GM23338 (cell line): ENCODE results near the gene SNTG2. TPM values are rescaled to one million over a fixed set of nuclear protein-coding genes. Genes with fewer than 3 reads are reported as not detected.
"Not testable (repeated sequence)": the region's sequence is repeated elsewhere in the genome, so short reads cannot be mapped to it uniquely, and the experiment has no call there.

Source experiments
- ATAC-seq: fragments of 200-7000 bp; cut with Tn5 transposase; 3 replicates; pipeline ENCODE4 v1.9.1; 2020
- DNase-seq: peaks from one replicate; pipeline ENCODE4 v3.0.0-alpha.2; 2015; ENCODE audit warnings: low spot score
- H2AFZ ChIP-seq: fragments of 200-600 bp; sonication (generic); 2 replicates; pipeline ENCODE4 v1.8.0; 2016; ENCODE audit warnings: antibody characterized with exemption, mild to moderate bottlenecking, moderate library complexity
- H3F3A ChIP-seq: fragments of 200-600 bp; sonication (generic); replicated peaks from 2 replicates; pipeline ENCODE4 v1.8.0; 2017; ENCODE audit warnings: antibody characterized with exemption, mixed run types, low read depth
- H3K27ac ChIP-seq: fragments of 200-600 bp; sonication (generic); 2 replicates; pipeline ENCODE4 v1.6.1; 2016; ENCODE audit warnings: low read depth
- H3K27me3 ChIP-seq: fragments of 200-600 bp; sonication (generic); 2 replicates; pipeline ENCODE4 v1.8.0; 2016; ENCODE audit warnings: mild to moderate bottlenecking, mixed run types, moderate library complexity; ENCODE audit not compliant: insufficient read depth
- H3K36me3 ChIP-seq: fragments of 200-600 bp; sonication (generic); 2 replicates; pipeline ENCODE4 v1.8.0; 2016; ENCODE audit warnings: mild to moderate bottlenecking; ENCODE audit not compliant: insufficient read depth
- H3K4me1 ChIP-seq: fragments of 200-600 bp; sonication (generic); 2 replicates; pipeline ENCODE4 v1.8.0; 2016; ENCODE audit warnings: mild to moderate bottlenecking, moderate library complexity; ENCODE audit not compliant: insufficient read depth
- H3K4me2 ChIP-seq: fragments of 200-600 bp; sonication (generic); 2 replicates; pipeline ENCODE4 v1.7.1; 2017; ENCODE audit warnings: mixed run types
- H3K4me3 ChIP-seq: fragments of 200-600 bp; sonication (generic); 2 replicates; pipeline ENCODE4 v1.6.1; 2016; ENCODE audit warnings: mixed run types
- H3K79me2 ChIP-seq: fragments of 200-600 bp; sonication (generic); replicated peaks from 2 replicates; pipeline ENCODE4 v1.8.0; 2017; ENCODE audit warnings: mild to moderate bottlenecking; ENCODE audit not compliant: insufficient read depth
- H3K9me2 ChIP-seq: fragments of 200-600 bp; sonication (generic); 2 replicates; pipeline ENCODE4 v1.8.0; 2017; ENCODE audit not compliant: insufficient read depth
- H4K20me1 ChIP-seq: fragments of 200-600 bp; sonication (generic); replicated peaks from 2 replicates; pipeline ENCODE4 v1.8.0; 2017; ENCODE audit warnings: mild to moderate bottlenecking; ENCODE audit not compliant: insufficient read depth
- H3K27ac Mint-ChIP-seq: 2 replicates; pipeline ENCODE4 v1.8.0; 2020; ENCODE audit warnings: inconsistent platforms, mild to moderate bottlenecking, moderate library complexity, mixed read lengths
- H3K27me3 Mint-ChIP-seq: 3 replicates; pipeline ENCODE4 v1.8.0; 2022; ENCODE audit warnings: low read depth, mild to moderate bottlenecking, moderate library complexity, mixed read lengths, inconsistent platforms; ENCODE audit not compliant: insufficient read depth, poor library complexity
- H3K36me3 Mint-ChIP-seq: 3 replicates; pipeline ENCODE4 v1.8.0; 2021; ENCODE audit warnings: low read depth, mild to moderate bottlenecking, inconsistent platforms, moderate library complexity, mixed read lengths
- H3K4me1 Mint-ChIP-seq: 3 replicates; pipeline ENCODE4 v1.8.0; 2020; ENCODE audit warnings: mild to moderate bottlenecking, inconsistent platforms, mixed read lengths
- H3K4me3 Mint-ChIP-seq: 3 replicates; pipeline ENCODE4 v1.8.0; 2021; ENCODE audit warnings: moderate library complexity, mild to moderate bottlenecking, inconsistent platforms, mixed read lengths
- H3K9me3 Mint-ChIP-seq: 3 replicates; pipeline ENCODE4 v1.8.0; 2020; ENCODE audit warnings: moderate library complexity, mild to moderate bottlenecking, inconsistent platforms, mixed read lengths
- ETS1 ChIP-seq: IDR thresholded peaks from 2 replicates; pipeline ENCODE4 v1.6.1; 2016; ENCODE audit warnings: antibody characterized with exemption
- EZH2 ChIP-seq: fragments of 200-600 bp; sonication (generic); IDR thresholded peaks from one replicate; pipeline ENCODE4 v1.8.0; 2017; ENCODE audit warnings: antibody characterized with exemption, mild to moderate bottlenecking, low read depth; ENCODE audit not compliant: unreplicated experiment
- EZH2phosphoT487 ChIP-seq: fragments of 200-600 bp; sonication (generic); IDR thresholded peaks from one replicate; pipeline ENCODE4 v1.8.1; 2018; ENCODE audit warnings: antibody characterized with exemption; ENCODE audit not compliant: unreplicated experiment
- JUNB ChIP-seq: IDR thresholded peaks from one replicate; pipeline ENCODE4 v1.6.1; 2016; ENCODE audit warnings: antibody characterized with exemption; ENCODE audit not compliant: unreplicated experiment
- NANOG ChIP-seq: IDR thresholded peaks from 2 replicates; pipeline ENCODE4 v1.6.1; 2016; ENCODE audit warnings: antibody characterized with exemption, borderline replicate concordance
- POLR2AphosphoS5 ChIP-seq: IDR thresholded peaks from 2 replicates; pipeline ENCODE4 v1.6.1; 2016; ENCODE audit warnings: antibody characterized with exemption, low read depth
- REST ChIP-seq: IDR thresholded peaks from one replicate; pipeline ENCODE4 v1.6.1; 2018; ENCODE audit warnings: antibody characterized with exemption; ENCODE audit not compliant: unreplicated experiment
- ZNF114 ChIP-seq: fragments of 250-450 bp; sonication (Bioruptor Pico); IDR thresholded peaks from 2 replicates; pipeline ENCODE4 v1.5.0; 2020; ENCODE audit warnings: mild to moderate bottlenecking, moderate library complexity
- ZNF331 ChIP-seq: fragments of 250-450 bp; sonication (Bioruptor Pico); IDR thresholded peaks from 2 replicates; pipeline ENCODE4 v1.5.0; 2020; ENCODE audit warnings: low read depth, mild to moderate bottlenecking, moderate library complexity
- polyA plus RNA-seq: library from polyadenylated mRNA; unstranded; fragments of >200 nt; fragmentation: Nextera tagmentation; extraction: Ambion mirVana; gene quantifications from 2 replicates; pipeline ENCODE4 v1.2.1, GENCODE V29; 2016
- total RNA-seq: library from RNA; depleted of rRNA; stranded (reverse); fragments of >200 nt; shearing (Covaris generic); gene quantifications from 2 replicates; pipeline ENCODE4 v1.2.3, GENCODE V29; 2014
- TF ChIP-seq, protein P1 (sequence below), 2 experiments: fragments of 200-600 bp in 1 of 2; sonication (generic) in 1 of 2; conservative IDR thresholded peaks; 2 replicates each; pipeline versions ENCODE4 v1.5.1 to v1.6.1; 2016 to 2017; ENCODE audit warnings: antibody characterized with exemption in 2 of 2, low read depth in 2 of 2, mild to moderate bottlenecking in 2 of 2, moderate library complexity in 1 of 2

Gene SNTG2
- total and polyA plus RNA-seq, 2 experiments from 2014 or later, result 27.5 to 60.4 TPM

DNA sequence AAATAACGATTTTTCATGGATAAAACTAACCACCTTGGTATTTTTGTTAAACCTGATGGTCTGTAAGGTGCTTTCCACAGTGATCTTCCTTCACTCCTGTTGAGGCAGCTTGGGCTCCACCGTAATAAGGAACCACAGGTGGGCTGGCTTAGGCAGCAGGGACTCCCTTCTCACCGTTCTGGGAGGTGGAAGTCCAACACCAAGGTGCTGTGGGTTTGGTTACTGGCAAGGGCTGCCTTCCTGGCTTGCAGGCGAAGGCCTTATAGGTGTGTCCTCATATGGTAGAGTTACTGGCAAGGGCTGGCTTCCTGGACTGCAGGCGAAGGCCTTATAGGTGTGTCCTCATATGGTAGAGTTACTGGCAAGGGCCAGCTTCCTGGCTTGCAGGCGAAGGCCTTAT lies 143.0 kb downstream of the SNTG2 start:
- H3K36me3 Mint-ChIP-seq, result peaks cover 26% of the 10 kb centered on the region
- ATAC-seq, DNase-seq: not testable (repeated sequence)

DNA sequence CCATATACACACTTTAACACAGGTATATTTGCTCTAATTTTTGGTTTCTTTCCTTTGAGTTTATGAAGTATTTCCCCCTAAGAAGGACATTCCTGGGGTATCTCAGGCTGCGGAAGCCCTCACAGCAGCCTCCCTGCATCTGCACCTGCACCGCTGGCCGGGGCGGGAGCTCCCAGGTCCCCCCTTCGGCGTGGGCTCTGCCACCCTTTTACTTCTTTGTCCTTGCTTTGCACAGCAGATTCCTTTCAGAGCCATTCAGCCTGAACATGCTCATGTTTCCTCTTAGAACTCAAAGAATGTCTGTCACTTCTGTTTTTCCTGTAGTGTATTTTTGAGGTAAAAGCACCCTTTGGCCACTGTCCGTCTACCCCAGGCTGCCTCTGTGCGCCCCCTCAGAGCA lies 146.5 kb downstream of the SNTG2 start:
- Mint-ChIP-seq H3K4me3 (no peak overlapping the region), H3K4me1 (peaks cover 8% of the 10 kb centered on the region)
- H3K4me2 ChIP-seq, result no peak overlapping the region
- TF ChIP-seq NANOG, result no peak
- no peak for TF ChIP-seq ETS1
- TF ChIP-seq, protein P1, sequence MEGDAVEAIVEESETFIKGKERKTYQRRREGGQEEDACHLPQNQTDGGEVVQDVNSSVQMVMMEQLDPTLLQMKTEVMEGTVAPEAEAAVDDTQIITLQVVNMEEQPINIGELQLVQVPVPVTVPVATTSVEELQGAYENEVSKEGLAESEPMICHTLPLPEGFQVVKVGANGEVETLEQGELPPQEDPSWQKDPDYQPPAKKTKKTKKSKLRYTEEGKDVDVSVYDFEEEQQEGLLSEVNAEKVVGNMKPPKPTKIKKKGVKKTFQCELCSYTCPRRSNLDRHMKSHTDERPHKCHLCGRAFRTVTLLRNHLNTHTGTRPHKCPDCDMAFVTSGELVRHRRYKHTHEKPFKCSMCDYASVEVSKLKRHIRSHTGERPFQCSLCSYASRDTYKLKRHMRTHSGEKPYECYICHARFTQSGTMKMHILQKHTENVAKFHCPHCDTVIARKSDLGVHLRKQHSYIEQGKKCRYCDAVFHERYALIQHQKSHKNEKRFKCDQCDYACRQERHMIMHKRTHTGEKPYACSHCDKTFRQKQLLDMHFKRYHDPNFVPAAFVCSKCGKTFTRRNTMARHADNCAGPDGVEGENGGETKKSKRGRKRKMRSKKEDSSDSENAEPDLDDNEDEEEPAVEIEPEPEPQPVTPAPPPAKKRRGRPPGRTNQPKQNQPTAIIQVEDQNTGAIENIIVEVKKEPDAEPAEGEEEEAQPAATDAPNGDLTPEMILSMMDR (conservative IDR thresholded peaks at IDR 0.05; ENCODE audit: low read depth in 2 of 2), result no peak
- no peak for TF ChIP-seq POLR2AphosphoS5
- TF ChIP-seq EZH2phosphoT487, result no peak
- no peak for TF ChIP-seq JUNB
- no peak for TF ChIP-seq REST
- TF ChIP-seq ZNF114 (CRISPR knock-in tag), result no peak
- no peak for TF ChIP-seq EZH2
- TF ChIP-seq ZNF331 (CRISPR knock-in tag), result no peak

More for the DNA sequence above, 143.0 kb downstream of the SNTG2 start:
- not testable (repeated sequence) for H4K20me1 ChIP-seq, H3F3A ChIP-seq, H3K4me1 Mint-ChIP-seq, H3K36me3 ChIP-seq, H3K79me2 ChIP-seq, H3K9me2 ChIP-seq, H3K27me3 ChIP-seq, H3K27ac ChIP-seq, H3K4me1 ChIP-seq, H3K27ac Mint-ChIP-seq, H3K9me3 Mint-ChIP-seq, H3K4me3 Mint-ChIP-seq, H3K4me2 ChIP-seq, H3K27me3 Mint-ChIP-seq, H2AFZ ChIP-seq, H3K4me3 ChIP-seq

More for the DNA sequence above, 146.5 kb downstream of the SNTG2 start:
- no peaks in the 10 kb centered on the region for H3K9me2 ChIP-seq
- H3F3A ChIP-seq, result 0 out of 2 replicates have a peak, but pooled peaks cover 4% of the 10 kb centered on the region
- H3K36me3 Mint-ChIP-seq, result peaks cover 24% of the 10 kb centered on the region
- peaks cover 6% of the 10 kb centered on the region for H4K20me1 ChIP-seq
- no peaks in the 10 kb centered on the region for H3K9me3 Mint-ChIP-seq
- no peak overlapping the region for H3K27ac ChIP-seq
- H2AFZ ChIP-seq, result no peak overlapping the region
- peaks cover 2% of the 10 kb centered on the region for H3K27me3 Mint-ChIP-seq
- no peaks in the 10 kb centered on the region for H3K27me3 ChIP-seq
- no peaks in the 10 kb centered on the region for H3K36me3 ChIP-seq
- H3K79me2 ChIP-seq, result no peaks in the 10 kb centered on the region
- no peaks in the 10 kb centered on the region for H3K4me1 ChIP-seq
- ATAC-seq (peak; percentile 25; the same call in 1 of the 3 replicates), DNase-seq (no peak)
- H3K4me3 ChIP-seq, result no peak overlapping the region
- H3K27ac Mint-ChIP-seq, result no peak overlapping the region
